Gastroesophageal sphincter (tissue), 4 donors: Measurements from ENCODE around the gene PCDHGA11. TPM values are rescaled to one million over a fixed set of nuclear protein-coding genes. Genes with fewer than 3 reads are reported as not detected.
"Not testable (repeated sequence)": the region's sequence is repeated elsewhere in the genome, so short reads cannot be mapped to it uniquely, and the experiment has no call there.

ENCODE experiments used
- ATAC-seq: fragments of 150-250 bp; one replicate; pipeline ENCODE4 v1.9.1; 2016; ENCODE audit warnings: mild to moderate bottlenecking, moderate library complexity
- H3K27ac ChIP-seq, 4 donors: fragments of 200-600 bp; sonication (generic) in 3 of 4; 1 replicate in 3 of 4; 2 replicates in 1 of 4; pipeline ENCODE4 v1.5.1; 2016 to 2019
- H3K27me3 ChIP-seq: fragments of 200-600 bp; sonication (generic); one replicate; pipeline ENCODE4 v1.5.1; 2019
- H3K36me3 ChIP-seq, 2 donors: fragments of 200-600 bp; sonication (generic); one replicate each; pipeline ENCODE4 v1.5.1; 2019; ENCODE audit warnings: control low read depth in 1 of 2
- H3K4me1 ChIP-seq, 3 donors: fragments of 200-600 bp; sonication (generic); 1 replicate in 2 of 3; 2 replicates in 1 of 3; pipeline ENCODE4 v1.5.1; 2016 to 2019; ENCODE audit warnings: control low read depth in 2 of 3
- H3K4me3 ChIP-seq, 2 donors: fragments of 200-600 bp; sonication (generic); one replicate each; pipeline ENCODE4 v1.5.1; 2019; ENCODE audit warnings: mild to moderate bottlenecking in 1 of 2, moderate library complexity in 1 of 2
- H3K9me3 ChIP-seq, 3 donors: fragments of 200-600 bp; sonication (generic); one replicate each; pipeline ENCODE4 v1.5.1; 2017 to 2019; ENCODE audit warnings: control low read depth in 2 of 3
- EP300 ChIP-seq: sonication (generic); formaldehyde crosslinking; IDR thresholded peaks from one replicate; pipeline ENCODE4 v1.6.1; 2017; ENCODE audit warnings: antibody characterized with exemption, mild to moderate bottlenecking
- POLR2A ChIP-seq, 2 donors: fragments of 450-650 bp; IDR thresholded peaks; one replicate each; pipeline ENCODE4 v1.6.1; 2017; ENCODE audit warnings: antibody characterized with exemption in 2 of 2, mild to moderate bottlenecking in 2 of 2, moderate library complexity in 1 of 2
- POLR2AphosphoS5 ChIP-seq: sonication (generic); formaldehyde crosslinking; IDR thresholded peaks from one replicate; pipeline ENCODE4 v1.6.1; 2017; ENCODE audit warnings: antibody characterized with exemption
- whole genome bisulfite sequencing, 2 donors: methylation state at CpG; one replicate each; pipeline ENCODE4 v1.1.5; 2018; ENCODE audit warnings: low coverage in 1 of 2; 5-methylcytosine and 5-hydroxymethylcytosine counted together
- total RNA-seq, 4 donors: library from RNA; depleted of rRNA; stranded (reverse); fragments of >200 nt; gene quantifications; one replicate each; pipeline ENCODE4 v1.1.0, GENCODE V29; 2016
- TF ChIP-seq, protein P1 (sequence below), 4 experiments: fragments of 200-600 bp in 2 of 4; fragments of 450-650 bp in 2 of 4; sonication (generic) in 1 of 4; IDR thresholded peaks; one replicate each; pipeline ENCODE4 v1.5.1; 2017 to 2019; ENCODE audit warnings: antibody characterized with exemption in 4 of 4, mild to moderate bottlenecking in 2 of 4, moderate library complexity in 2 of 4

The PCDHGA11 gene
- total RNA-seq, 4 donors from 2014 or later: 1.9 to 12.3 (median 3.9) TPM

DNA sequence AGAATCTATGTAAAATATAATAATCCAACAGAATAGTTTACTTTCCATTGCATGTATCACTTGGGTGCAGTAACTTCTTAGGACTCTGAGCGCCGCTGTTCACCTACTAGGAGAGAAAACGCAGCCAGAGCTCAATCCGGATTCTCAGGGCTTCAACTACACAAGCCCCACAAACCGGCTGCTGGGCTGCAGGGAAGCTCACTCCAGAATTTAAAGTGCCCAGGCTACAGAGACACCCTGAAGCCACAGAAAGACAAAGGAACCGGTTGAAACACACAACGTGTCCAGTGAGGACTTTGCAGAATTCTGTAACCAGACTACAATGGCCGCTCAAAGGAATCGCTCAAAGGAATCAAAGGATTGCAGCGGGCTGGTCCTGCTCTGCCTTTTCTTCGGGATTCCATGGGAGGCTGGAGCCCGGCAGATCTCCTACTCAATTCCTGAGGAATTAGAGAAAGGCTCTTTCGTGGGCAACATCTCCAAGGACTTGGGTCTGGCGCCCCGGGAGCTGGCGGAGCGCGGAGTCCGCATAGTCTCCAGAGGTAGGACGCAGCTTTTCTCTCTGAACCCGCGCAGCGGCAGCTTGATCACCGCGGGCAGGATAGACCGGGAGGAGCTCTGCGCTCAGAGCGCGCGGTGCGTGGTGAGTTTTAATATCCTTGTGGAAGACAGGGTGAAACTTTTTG, 7.9 kb upstream of the PCDHGA11 start, which contains the start of gene PCDHGA10:
Gene PCDHGA10 (plus strand): TSS at position 134 of the 686 bp plus-strand sequence. CDS start 189 bp downstream, at position 323.
- peak; percentile 34 for ATAC-seq
- H3K27ac ChIP-seq: no peak within 1 kb of the TSS
- TF ChIP-seq POLR2A (IDR thresholded peaks at IDR 0.05): no peak
- TF ChIP-seq, protein P1, sequence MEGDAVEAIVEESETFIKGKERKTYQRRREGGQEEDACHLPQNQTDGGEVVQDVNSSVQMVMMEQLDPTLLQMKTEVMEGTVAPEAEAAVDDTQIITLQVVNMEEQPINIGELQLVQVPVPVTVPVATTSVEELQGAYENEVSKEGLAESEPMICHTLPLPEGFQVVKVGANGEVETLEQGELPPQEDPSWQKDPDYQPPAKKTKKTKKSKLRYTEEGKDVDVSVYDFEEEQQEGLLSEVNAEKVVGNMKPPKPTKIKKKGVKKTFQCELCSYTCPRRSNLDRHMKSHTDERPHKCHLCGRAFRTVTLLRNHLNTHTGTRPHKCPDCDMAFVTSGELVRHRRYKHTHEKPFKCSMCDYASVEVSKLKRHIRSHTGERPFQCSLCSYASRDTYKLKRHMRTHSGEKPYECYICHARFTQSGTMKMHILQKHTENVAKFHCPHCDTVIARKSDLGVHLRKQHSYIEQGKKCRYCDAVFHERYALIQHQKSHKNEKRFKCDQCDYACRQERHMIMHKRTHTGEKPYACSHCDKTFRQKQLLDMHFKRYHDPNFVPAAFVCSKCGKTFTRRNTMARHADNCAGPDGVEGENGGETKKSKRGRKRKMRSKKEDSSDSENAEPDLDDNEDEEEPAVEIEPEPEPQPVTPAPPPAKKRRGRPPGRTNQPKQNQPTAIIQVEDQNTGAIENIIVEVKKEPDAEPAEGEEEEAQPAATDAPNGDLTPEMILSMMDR (IDR thresholded peaks at IDR 0.05): peak in 1 of 4 experiments; percentile 36
- TF ChIP-seq POLR2AphosphoS5: no peak
- no peak for TF ChIP-seq EP300
- peaks cover 8% of the 10 kb centered on the region for H3K27me3 ChIP-seq
- H3K9me3 ChIP-seq: peaks cover 0 to 98% (median 13%) of the 10 kb centered on the region in 3 donors
- no peaks in the 10 kb centered on the region for H3K4me1 ChIP-seq
- 18 to 23% methylated on average over 4 to 10 of the region's 31 CpGs for WGBS, 2 donors
- peaks cover 0 to 27% of the 10 kb centered on the region in 2 donors for H3K36me3 ChIP-seq
- peak within 1 kb of the TSS in 1 of 2 donors; percentile 38 for H3K4me3 ChIP-seq

DNA sequence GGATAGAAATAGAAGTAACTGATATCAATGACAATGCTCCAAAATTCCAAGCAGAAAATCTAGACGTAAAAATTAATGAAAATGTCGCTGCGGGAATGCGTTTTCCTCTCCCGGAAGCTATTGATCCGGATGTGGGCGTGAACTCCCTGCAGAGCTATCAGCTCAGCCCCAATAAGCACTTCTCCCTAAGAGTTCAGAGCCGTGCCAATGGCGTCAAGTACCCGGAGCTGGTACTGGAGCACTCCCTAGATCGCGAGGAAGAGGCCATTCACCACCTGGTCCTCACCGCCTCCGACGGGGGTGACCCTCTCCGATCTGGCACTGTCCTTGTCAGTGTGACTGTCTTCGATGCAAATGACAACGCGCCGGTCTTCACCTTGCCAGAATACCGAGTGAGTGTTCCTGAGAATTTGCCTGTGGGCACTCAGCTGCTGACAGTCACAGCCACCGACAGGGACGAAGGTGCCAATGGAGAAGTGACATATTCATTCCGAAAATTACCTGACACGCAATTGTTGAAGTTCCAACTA, 7.2 kb upstream of the PCDHGA11 start:
- H3K27me3 ChIP-seq: peaks cover 8% of the 10 kb centered on the region
- H3K4me1 ChIP-seq: peaks cover 0 to 5% (median 0%) of the 10 kb centered on the region in 3 donors
- peak overlapping the region in 1 of 2 donors; percentile 38 for H3K4me3 ChIP-seq
- 11 to 19% methylated on average over 5 to 23 of the region's 25 CpGs for WGBS, 2 donors
- TF ChIP-seq EP300 (no peak), POLR2A (IDR thresholded peaks at IDR 0.05) (no peak)
- H3K9me3 ChIP-seq: peaks cover 0 to 98% (median 13%) of the 10 kb centered on the region in 3 donors
- peaks cover 0 to 25% of the 10 kb centered on the region in 2 donors for H3K36me3 ChIP-seq
- no peak for ATAC-seq
- no peak overlapping the region for H3K27ac ChIP-seq

DNA sequence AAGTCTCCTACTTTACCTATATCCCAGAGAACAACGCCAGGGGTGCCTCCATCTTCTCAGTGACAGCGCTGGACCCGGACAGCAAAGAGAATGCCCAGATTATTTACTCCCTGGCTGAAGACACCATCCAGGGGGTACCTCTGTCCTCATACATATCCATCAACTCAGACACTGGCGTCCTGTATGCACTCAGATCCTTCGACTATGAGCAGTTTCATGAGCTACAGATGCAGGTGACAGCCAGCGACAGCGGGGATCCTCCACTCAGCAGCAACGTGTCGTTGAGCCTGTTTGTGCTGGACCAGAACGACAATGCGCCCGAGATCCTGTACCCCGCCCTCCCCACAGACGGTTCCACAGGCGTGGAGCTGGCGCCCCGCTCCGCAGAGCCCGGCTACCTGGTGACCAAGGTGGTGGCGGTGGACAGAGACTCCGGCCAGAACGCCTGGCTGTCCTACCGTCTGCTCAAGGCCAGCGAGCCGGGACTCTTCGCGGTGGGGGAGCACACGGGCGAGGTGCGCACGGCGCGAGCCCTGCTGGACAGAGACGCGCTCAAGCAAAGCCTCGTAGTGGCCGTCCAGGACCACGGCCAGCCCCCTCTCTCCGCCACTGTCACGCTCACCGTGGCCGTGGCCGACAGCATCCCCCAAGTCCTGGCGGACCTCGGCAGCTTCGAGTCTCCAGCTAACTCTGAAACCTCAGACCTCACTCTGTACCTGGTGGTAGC, 6.1 kb upstream of the PCDHGA11 start:
- not testable (repeated sequence) for ATAC-seq, H3K27ac ChIP-seq, H3K27me3 ChIP-seq, H3K4me3 ChIP-seq
- Histone ChIP-seq H3K4me1 (peaks cover 0 to 16% (median 0%) of the 10 kb centered on the region in 3 donors), H3K9me3 (peaks cover 0 to 98% (median 13%) of the 10 kb centered on the region in 3 donors), H3K36me3 (peaks cover 0 to 23% of the 10 kb centered on the region in 2 donors)
- WGBS, 2 donors: 13 to 18% methylated on average over 5 to 9 of the region's 46 CpGs

DNA sequence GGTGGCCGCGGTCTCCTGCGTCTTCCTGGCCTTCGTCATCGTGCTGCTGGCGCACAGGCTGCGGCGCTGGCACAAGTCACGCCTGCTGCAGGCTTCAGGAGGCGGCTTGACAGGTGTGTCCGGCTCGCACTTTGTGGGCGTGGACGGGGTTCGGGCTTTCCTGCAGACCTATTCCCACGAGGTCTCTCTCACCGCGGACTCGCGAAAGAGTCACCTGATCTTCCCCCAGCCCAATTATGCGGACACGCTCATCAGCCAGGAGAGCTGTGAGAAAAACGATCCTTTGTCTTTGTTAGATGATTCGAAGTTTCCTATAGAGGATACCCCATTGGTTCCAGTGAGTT, 5.6 kb upstream of the PCDHGA11 start:
- H3K27ac ChIP-seq, ATAC-seq, H3K4me3 ChIP-seq, H3K27me3 ChIP-seq: not testable (repeated sequence)
- H3K4me1 ChIP-seq: peaks cover 0 to 19% (median 0%) of the 10 kb centered on the region in 3 donors
- peaks cover 0 to 19% of the 10 kb centered on the region in 2 donors for H3K36me3 ChIP-seq
- 35 to 65% methylated on average over 3 to 6 of the region's 24 CpGs for WGBS, 2 donors
- peaks cover 0 to 98% (median 12%) of the 10 kb centered on the region in 3 donors for H3K9me3 ChIP-seq

DNA sequence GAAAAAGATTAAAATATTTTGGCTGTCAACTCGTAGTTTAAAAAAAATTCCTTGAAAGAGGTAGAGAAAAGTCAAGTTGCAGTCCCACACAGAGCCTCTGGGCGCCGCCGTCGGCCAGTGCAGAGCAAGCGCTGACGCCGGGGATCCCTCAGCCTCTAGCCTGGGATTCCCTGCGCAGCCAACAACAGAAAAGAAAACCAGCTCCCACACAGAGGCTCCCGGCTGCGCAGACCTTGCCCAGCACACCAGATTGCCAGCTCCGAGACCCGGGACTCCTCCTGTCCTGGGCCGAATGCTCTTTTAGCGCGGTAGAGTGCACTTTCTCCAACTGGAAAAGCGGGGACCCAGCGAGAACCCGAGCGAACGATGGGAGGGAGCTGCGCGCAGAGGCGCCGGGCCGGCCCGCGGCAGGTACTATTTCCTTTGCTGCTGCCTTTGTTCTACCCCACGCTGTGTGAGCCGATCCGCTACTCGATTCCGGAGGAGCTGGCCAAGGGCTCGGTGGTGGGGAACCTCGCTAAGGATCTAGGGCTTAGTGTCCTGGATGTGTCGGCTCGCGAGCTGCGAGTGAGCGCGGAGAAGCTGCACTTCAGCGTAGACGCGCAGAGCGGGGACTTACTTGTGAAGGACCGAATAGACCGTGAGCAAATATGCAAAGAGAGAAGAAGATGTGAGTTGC, 3.2 kb upstream of the PCDHGA11 start, which contains the start of gene PCDHGB7:
Gene PCDHGB7 (plus strand): TSS at position 184 of the 679 bp plus-strand sequence. CDS start 183 bp downstream, at position 367.
- Histone ChIP-seq H3K9me3 (peaks cover 0 to 98% (median 11%) of the 10 kb centered on the region in 3 donors), H3K4me1 (peaks cover 0 to 23% (median 0%) of the 10 kb centered on the region in 3 donors), H3K27ac (peak within 1 kb of the TSS in 3 of 4 donors; percentile 56 to 70 (median 69)), H3K4me3 (peak within 1 kb of the TSS; percentile 36 to 52), H3K36me3 (peaks cover 0 to 16% of the 10 kb centered on the region in 2 donors)
- TF ChIP-seq, protein P1 (IDR thresholded peaks at IDR 0.05): peak; percentile 35 to 74 (median 68)
- H3K27me3 ChIP-seq: not testable (repeated sequence)
- 8 to 10% methylated on average over 8 to 13 of the region's 47 CpGs for WGBS, 2 donors
- peak; percentile 87 for ATAC-seq
